Small intestine (tissue), 7 donors: ENCODE results near the gene LDOC1. TPM values are rescaled to one million over a fixed set of nuclear protein-coding genes. Genes with fewer than 3 reads are reported as not detected.
"Not testable (repeated sequence)": the region's sequence is repeated elsewhere in the genome, so short reads cannot be mapped to it uniquely, and the experiment has no call there.

Experiments
- DNase-seq, 2 donors: peaks; one replicate each; pipeline versions ENCODE4 v3.0.0 to v3.0.0-alpha.2; 2013
- FAIRE-seq: peaks from 2 replicates; lab custom pipeline; 2012; peaks lifted over from hg19 to GRCh38; lab: Jason Lieb, UNC
- H3K27ac ChIP-seq, 3 donors: one replicate each; pipeline ENCODE4 v1.5.1; 2013; ENCODE audit warnings: low read length in 2 of 3, mild to moderate bottlenecking in 2 of 3, control low read depth in 1 of 3, inconsistent platforms in 1 of 3, low read depth in 1 of 3, moderate library complexity in 1 of 3
- H3K27me3 ChIP-seq, 3 donors: one replicate each; pipeline ENCODE4 v1.6.1; 2013; ENCODE audit warnings: low read length in 3 of 3, inconsistent platforms in 1 of 3; ENCODE audit not compliant: control insufficient read depth in 3 of 3, insufficient read depth in 3 of 3
- H3K36me3 ChIP-seq, 3 donors: one replicate each; pipeline ENCODE4 v1.6.1; 2013; ENCODE audit warnings: low read length in 3 of 3, inconsistent platforms in 1 of 3, low read depth in 1 of 3, mild to moderate bottlenecking in 1 of 3, moderate library complexity in 1 of 3; ENCODE audit not compliant: control insufficient read depth in 3 of 3, insufficient read depth in 2 of 3
- H3K4me1 ChIP-seq, 3 donors: one replicate each; pipeline ENCODE4 v1.6.1; 2013; ENCODE audit warnings: low read length in 2 of 3, inconsistent platforms in 1 of 3, low read depth in 1 of 3, mild to moderate bottlenecking in 1 of 3, moderate library complexity in 1 of 3; ENCODE audit not compliant: control insufficient read depth in 3 of 3, insufficient read depth in 2 of 3
- H3K4me3 ChIP-seq, 3 donors: one replicate each; pipeline ENCODE4 v1.5.1; 2013; ENCODE audit warnings: low read length in 3 of 3, control low read depth in 1 of 3, inconsistent platforms in 1 of 3, low read depth in 1 of 3, mild to moderate bottlenecking in 1 of 3, moderate library complexity in 1 of 3
- H3K9me3 ChIP-seq, 2 donors: one replicate each; pipeline ENCODE4 v1.6.1; 2013; ENCODE audit warnings: low read depth in 1 of 2, low read length in 1 of 2; ENCODE audit not compliant: control insufficient read depth in 2 of 2, insufficient read depth in 1 of 2
- WGBS, 3 donors: extraction: QIAGEN DNeasy Blood & Tissue Kit; methylation state at CpG; one replicate each; pipeline ENCODE4 v1.1.7; 2013; 5-methylcytosine and 5-hydroxymethylcytosine counted together
- polyA plus RNA-seq, 4 donors: library from polyadenylated mRNA; stranded (reverse) in 3 of 4; unstranded in 1 of 4; fragments of 200-250 nt in 3 of 4; fragments of 120-200 nt in 1 of 4; gene quantifications; one replicate each; pipeline versions ENCODE4 v1.2.1 to v1.2.3, GENCODE V29; 2013
- donor health status: healthy with polysubstance abuse.
- donor health status: control.
- donor health status: control.
- donor health status: Bipolar disorder and iron deficiency.
- donor health status: healthy.

LDOC1 gene
- polyA plus RNA-seq, 4 donors, result 1.9 to 24.3 (median 9.0) TPM; not detected in 1

DNA sequence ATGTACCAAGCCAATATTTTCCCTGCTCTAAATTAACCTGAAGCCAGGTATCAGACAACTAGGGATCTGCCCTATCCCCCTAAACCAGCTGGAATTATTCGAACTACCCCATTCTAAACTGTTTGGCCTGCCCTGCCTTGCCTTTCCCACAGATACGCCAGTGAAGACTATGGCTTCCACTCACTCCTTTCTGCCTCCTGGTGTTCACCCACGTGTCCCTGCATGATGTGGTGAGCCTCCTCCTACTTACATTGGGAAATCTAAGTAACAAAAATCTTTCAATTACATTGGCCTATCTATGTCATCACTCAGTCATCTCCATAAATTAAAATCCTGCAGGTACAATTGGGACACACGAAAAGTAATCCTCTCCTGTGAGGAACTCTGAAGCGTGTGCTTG, 6.1 kb upstream of the LDOC1 start:
- H3K4me1 ChIP-seq, result no peaks in the 10 kb centered on the region
- FAIRE-seq (no peak), DNase-seq (no peak)
- no peaks in the 10 kb centered on the region for H3K36me3 ChIP-seq
- no peak overlapping the region for H3K27ac ChIP-seq
- no peaks in the 10 kb centered on the region for H3K9me3 ChIP-seq
- no peak overlapping the region for H3K4me3 ChIP-seq
- 57 to 77% (median 70%) methylated on average over 5 of the region's 5 CpGs for WGBS, 3 donors
- H3K27me3 ChIP-seq, result no peaks in the 10 kb centered on the region

DNA sequence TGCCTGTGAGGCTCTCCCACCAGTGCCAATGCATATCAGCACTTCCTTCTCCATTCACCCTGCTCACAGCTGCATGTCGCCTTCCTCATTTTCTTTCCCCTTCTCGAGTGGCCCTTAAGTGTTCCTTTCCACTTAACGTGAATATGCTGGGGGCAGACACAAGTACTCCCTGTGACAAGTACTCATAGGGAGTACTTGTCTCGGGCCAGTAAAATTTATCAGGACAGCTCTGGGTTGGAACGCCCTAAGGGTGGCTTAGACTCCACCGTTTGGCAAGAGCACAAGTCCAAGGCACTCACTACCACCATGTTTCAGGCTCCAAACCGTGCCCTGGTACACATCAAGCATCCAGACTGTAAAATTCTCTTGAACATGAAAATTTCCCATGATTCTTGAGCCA, 3.9 kb upstream of the LDOC1 start:
- Histone ChIP-seq H3K27ac (no peak overlapping the region), H3K9me3 (no peaks in the 10 kb centered on the region), H3K4me3 (no peak overlapping the region), H3K36me3 (no peaks in the 10 kb centered on the region), H3K27me3 (peaks cover 0 to 1% (median 0%) of the 10 kb centered on the region in 3 donors), H3K4me1 (no peaks in the 10 kb centered on the region)
- FAIRE-seq (no peak), DNase-seq (no peak)
- WGBS, 3 donors, result 47 to 73% (median 69%) methylated on average over 7 of the region's 7 CpGs

DNA sequence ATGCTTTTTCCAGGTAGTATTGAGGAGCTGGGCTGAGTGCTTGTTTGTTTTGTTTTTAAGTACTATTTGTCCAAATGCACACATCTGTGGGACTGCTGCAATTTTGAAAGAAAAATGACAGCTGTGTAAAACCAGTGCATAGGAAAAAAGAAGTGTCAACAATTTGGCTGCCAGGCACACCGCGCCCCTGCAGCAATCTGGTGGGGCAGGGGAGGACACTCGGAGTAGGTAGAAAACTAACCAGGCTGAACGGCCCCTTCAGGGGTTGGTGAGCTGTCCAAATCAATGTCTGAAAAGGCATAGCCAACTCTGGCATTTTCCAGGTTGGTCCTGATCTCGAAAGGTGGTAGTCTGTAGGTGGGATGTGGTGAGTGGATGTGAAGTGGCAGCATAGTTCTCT, 1.1 kb downstream of the LDOC1 start:
- whole genome bisulfite sequencing, 3 donors, result 73 to 90% (median 78%) methylated on average over 5 of the region's 5 CpGs
- H3K27ac ChIP-seq, result no peak overlapping the region

DNA sequence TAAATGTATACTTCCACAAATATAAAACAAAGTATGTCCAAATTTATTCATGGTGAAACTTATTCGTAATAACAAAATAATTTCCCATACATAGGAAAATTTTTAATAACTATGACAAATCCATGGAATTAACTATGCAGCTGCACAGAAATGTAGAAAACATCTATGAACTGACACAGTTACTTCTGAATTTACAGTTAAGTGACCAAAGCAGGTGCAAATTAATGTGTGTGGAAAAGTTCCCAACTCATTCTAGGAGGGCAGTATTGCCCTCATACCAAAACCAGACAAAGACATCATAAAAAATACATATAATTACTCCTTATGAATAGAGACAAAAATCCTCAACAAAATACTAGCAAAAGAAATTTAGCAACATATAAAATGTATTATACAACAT, 12.5 kb downstream of the LDOC1 start:
- H3K4me3 ChIP-seq, result no peak overlapping the region
- H3K27ac ChIP-seq, result no peak overlapping the region
- no peaks in the 10 kb centered on the region for H3K9me3 ChIP-seq
- WGBS, 3 donors, result 77 to 97% (median 89%) methylated on average over 1 of the region's 1 CpG
- no peaks in the 10 kb centered on the region for H3K4me1 ChIP-seq
- no peaks in the 10 kb centered on the region for H3K27me3 ChIP-seq
- no peak for FAIRE-seq
- H3K36me3 ChIP-seq, result no peaks in the 10 kb centered on the region
- DNase-seq, result no peak

More for the DNA sequence above, 1.1 kb downstream of the LDOC1 start:
- DNase-seq (peak in 1 of 2 donors; percentile 1), FAIRE-seq (no peak)
- H3K27me3 ChIP-seq, result peaks cover 0 to 1% (median 0%) of the 10 kb centered on the region in 3 donors
- no peaks in the 10 kb centered on the region for H3K4me1 ChIP-seq
- peak overlapping the region in 1 of 3 donors; percentile 67 for H3K4me3 ChIP-seq
- H3K9me3 ChIP-seq, result no peaks in the 10 kb centered on the region
- no peaks in the 10 kb centered on the region for H3K36me3 ChIP-seq

DNA sequence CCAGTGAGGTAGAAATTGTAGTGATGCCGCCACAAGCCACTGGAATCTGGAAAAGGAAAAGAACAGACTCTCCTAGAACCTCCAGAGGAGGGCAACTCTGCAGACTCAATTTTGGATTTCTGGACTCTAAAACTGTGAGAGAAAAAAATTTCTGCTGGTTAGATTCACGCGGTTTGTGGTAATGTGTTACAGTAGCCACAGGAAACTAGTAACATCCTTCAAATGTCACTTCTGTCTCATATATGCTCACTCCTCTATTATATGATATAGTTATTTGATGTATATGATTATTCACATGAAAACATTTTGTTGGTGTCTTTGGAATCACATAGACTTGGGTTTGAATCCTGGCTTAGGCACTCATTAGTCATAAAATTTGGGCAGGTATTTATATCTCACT, 18.8 kb downstream of the LDOC1 start:
- no peak for FAIRE-seq
- WGBS, 3 donors, result 75 to 83% (median 78%) methylated on average over 3 of the region's 3 CpGs
- peaks cover 0 to 5% of the 10 kb centered on the region in 2 donors for H3K9me3 ChIP-seq

DNA sequence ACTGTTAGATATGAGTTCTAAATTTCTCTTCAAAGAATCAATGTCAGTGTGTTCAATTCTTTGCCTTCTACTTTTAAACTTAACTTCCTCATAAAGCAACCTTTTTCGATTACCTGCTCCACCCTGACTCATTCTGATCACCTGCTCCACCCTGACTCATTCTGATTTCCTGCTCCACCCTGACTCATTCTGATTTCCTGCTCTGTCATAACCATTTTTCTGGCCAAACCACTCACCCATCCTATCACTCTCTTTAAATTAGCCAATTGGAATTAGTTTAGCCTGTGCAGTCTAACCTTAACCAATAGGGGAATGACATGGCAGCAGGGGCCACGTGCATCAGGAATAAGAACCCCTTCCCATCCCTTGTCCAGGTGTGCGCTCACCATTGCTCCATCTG, 21.7 kb downstream of the LDOC1 start:
- not testable (repeated sequence) for H3K4me1 ChIP-seq, H3K9me3 ChIP-seq, FAIRE-seq, DNase-seq, H3K27me3 ChIP-seq, H3K36me3 ChIP-seq, H3K27ac ChIP-seq, H3K4me3 ChIP-seq
- WGBS, 3 donors, result 54 to 89% (median 72%) methylated on average over 3 of the region's 3 CpGs

More for the DNA sequence above, 18.8 kb downstream of the LDOC1 start:
- no peaks in the 10 kb centered on the region for H3K4me1 ChIP-seq
- no peak for DNase-seq
- H3K4me3 ChIP-seq, result no peak overlapping the region
- H3K27me3 ChIP-seq, result no peaks in the 10 kb centered on the region
- H3K27ac ChIP-seq, result no peak overlapping the region
- H3K36me3 ChIP-seq, result no peaks in the 10 kb centered on the region

DNA sequence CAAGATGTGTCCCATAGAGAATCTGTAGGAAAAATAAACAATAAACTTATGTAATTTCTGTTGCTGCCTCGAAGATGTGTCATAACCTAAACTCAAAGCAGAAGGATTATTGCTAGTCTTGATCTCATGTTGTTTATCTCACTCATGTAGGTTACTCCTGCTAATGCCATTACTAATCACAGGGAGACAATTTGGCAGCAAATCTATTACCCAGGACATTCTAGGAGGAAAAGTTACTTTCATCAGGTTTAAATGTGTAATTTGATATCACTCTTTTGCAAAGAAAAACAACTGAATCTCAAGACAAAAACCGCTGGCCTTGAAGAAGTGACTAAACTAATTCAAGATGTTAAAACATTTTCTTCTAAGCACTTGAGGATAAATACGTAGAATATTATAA, 34.0 kb downstream of the LDOC1 start:
- H3K27ac ChIP-seq, result no peak overlapping the region
- 55 to 65% (median 61%) methylated on average over 3 of the region's 3 CpGs for WGBS, 3 donors
- H3K4me1 ChIP-seq, result no peaks in the 10 kb centered on the region
- H3K9me3 ChIP-seq, result no peaks in the 10 kb centered on the region
- no peaks in the 10 kb centered on the region for H3K27me3 ChIP-seq
- H3K4me3 ChIP-seq, result no peak overlapping the region
- no peaks in the 10 kb centered on the region for H3K36me3 ChIP-seq
- DNase-seq (no peak), FAIRE-seq (no peak)

DNA sequence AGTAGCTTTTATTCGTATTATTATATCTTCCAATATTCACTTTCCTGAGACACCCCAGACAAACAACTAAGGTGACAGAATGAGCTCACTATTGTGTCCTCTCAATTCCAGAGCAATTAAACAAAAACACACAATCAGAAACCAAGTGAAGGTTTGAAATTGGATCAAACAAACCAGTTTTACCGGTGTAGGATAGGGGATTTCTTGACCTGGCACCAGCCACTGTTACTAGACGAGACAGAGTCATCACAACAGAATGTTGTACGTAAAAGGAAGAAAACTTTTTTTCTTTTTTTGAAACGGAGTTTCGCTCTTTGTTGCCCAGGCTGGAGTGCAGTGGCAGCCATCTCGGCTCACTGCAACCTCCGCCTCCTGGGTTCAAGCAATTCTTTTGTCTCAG, 43.7 kb downstream of the LDOC1 start:
- DNase-seq (no peak), FAIRE-seq (no peak)
- no peaks in the 10 kb centered on the region for H3K4me1 ChIP-seq
- H3K27me3 ChIP-seq, result no peaks in the 10 kb centered on the region
- H3K9me3 ChIP-seq, result no peaks in the 10 kb centered on the region
- no peak overlapping the region for H3K27ac ChIP-seq
- H3K36me3 ChIP-seq, result no peaks in the 10 kb centered on the region
- 73 to 76% (median 75%) methylated on average over 8 of the region's 8 CpGs for WGBS, 3 donors
- no peak overlapping the region for H3K4me3 ChIP-seq

DNA sequence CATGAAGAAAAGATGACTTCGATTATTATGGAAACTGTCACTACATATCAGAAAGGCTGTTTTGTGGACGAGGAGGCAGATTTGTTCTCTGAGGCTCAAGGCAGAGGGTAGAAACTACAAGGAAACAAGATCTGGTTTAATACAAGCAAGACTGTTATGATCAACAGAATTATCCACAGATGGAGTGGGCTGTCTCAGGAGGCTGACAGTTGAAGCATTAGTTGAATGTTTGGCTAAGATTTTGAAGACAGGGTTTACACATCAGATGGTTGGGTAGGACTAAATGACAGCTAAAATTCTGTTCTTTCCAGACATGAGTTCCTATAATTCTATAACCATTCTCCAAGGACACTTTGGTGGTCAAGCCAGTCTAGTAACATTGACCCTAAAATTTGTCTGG, 49.8 kb downstream of the LDOC1 start:
- H3K27ac ChIP-seq, result no peak overlapping the region
- H3K4me1 ChIP-seq, result no peaks in the 10 kb centered on the region
- H3K4me3 ChIP-seq, result no peak overlapping the region
- H3K27me3 ChIP-seq, result no peaks in the 10 kb centered on the region
- WGBS, 3 donors, result 68 to 75% (median 74%) methylated on average over 2 of the region's 2 CpGs
- H3K9me3 ChIP-seq, result no peaks in the 10 kb centered on the region
- DNase-seq, result no peak
- H3K36me3 ChIP-seq, result no peaks in the 10 kb centered on the region
- FAIRE-seq, result no peak
